MCF 10A (cell line): ENCODE results near the gene RIN3. TPM values are rescaled to one million over a fixed set of nuclear protein-coding genes. Genes with fewer than 3 reads are reported as not detected.

ENCODE experiments used
- BruUV-seq: library from RNA; stranded (reverse); fragments of 400-500 nt; replicated peaks from 2 replicates; lab custom pipeline; 2021; lab: Mats Ljungman, UMichigan
- CTCF ChIA-PET: fragments of 300-600 bp; sonication (Branson Sonifier 250); formaldehyde crosslinking; extraction: SDS; loops from one replicate; lab custom pipeline; 2021; ENCODE audit warnings: antibody characterized with exemption, inconsistent platforms; lab: Yijun Ruan, JAX
- POLR2A ChIA-PET: fragments of 300-600, 350-650 bp; sonication (Branson Sonifier 250); formaldehyde crosslinking; extraction: SDS; loops from one replicate; lab custom pipeline; 2020; ENCODE audit warnings: antibody characterized with exemption, inconsistent platforms; lab: Yijun Ruan, JAX
- DNase-seq: peaks from one replicate; pipeline ENCODE4 v3.0.0-alpha.2; 2018; ENCODE audit not compliant: unreplicated experiment
- H3K27ac Mint-ChIP-seq: one replicate; pipeline ENCODE4 v1.8.0; 2022; ENCODE audit warnings: mild to moderate bottlenecking, low read depth, mixed read lengths; ENCODE audit not compliant: unreplicated experiment
- H3K27me3 Mint-ChIP-seq: one replicate; pipeline ENCODE4 v1.8.0; 2022; ENCODE audit warnings: mixed read lengths; ENCODE audit not compliant: insufficient read depth, unreplicated experiment
- H3K36me3 Mint-ChIP-seq: one replicate; pipeline ENCODE4 v1.8.0; 2022; ENCODE audit warnings: mild to moderate bottlenecking, moderate library complexity, mixed read lengths; ENCODE audit not compliant: insufficient read depth, unreplicated experiment
- H3K4me1 Mint-ChIP-seq: one replicate; pipeline ENCODE4 v1.8.0; 2022; ENCODE audit warnings: mixed read lengths; ENCODE audit not compliant: insufficient read depth, unreplicated experiment
- H3K4me3 Mint-ChIP-seq: one replicate; pipeline ENCODE4 v1.8.0; 2022; ENCODE audit warnings: mild to moderate bottlenecking, moderate library complexity, mixed read lengths; ENCODE audit not compliant: unreplicated experiment
- H3K9me3 Mint-ChIP-seq: one replicate; pipeline ENCODE4 v1.8.0; 2022; ENCODE audit warnings: mixed read lengths; ENCODE audit not compliant: unreplicated experiment
- CTCF ChIP-seq: fragments of 200-600 bp; IDR thresholded peaks from one replicate; pipeline ENCODE4 v1.8.0; 2022; ENCODE audit warnings: antibody characterized with exemption, mild to moderate bottlenecking; ENCODE audit not compliant: unreplicated experiment
- intact Hi-C: fragments of 100-400 bp; cut with micrococcal nuclease; formaldehyde crosslinking; loops from 2 replicates; pipeline ENCODE4 v1.14.1; 2022
- total RNA-seq: library from RNA; stranded (reverse); gene quantifications from 2 replicates; pipeline ENCODE4 v1.2.3, GENCODE V29; 2022

The RIN3 gene
- total RNA-seq, 1 experiment from 2014 or later: 14.2 TPM

GRCh38 chr14:92555465-92556111 lies 42.0 kb downstream of the RIN3 start:
- intact Hi-C loops: no loop called here
- DNase-seq: no peak
- no peak overlapping the region for H3K27ac Mint-ChIP-seq
- no peak for TF ChIP-seq CTCF
- peaks cover 11% of the 10 kb centered on the region for H3K36me3 Mint-ChIP-seq
- CTCF ChIA-PET: no interaction called here
- H3K27me3 Mint-ChIP-seq: no peaks in the 10 kb centered on the region
- no peak overlapping the region for H3K4me3 Mint-ChIP-seq
- no TSS peak for BruUV-seq
- POLR2A ChIA-PET: interaction anchor here (0.7 kb wide), 1 partner anchor 105 kb away, joined by 3 read pairs; no protein-coding TSS in a partner anchor
- H3K4me1 Mint-ChIP-seq: peaks cover 10% of the 10 kb centered on the region
- no peaks in the 10 kb centered on the region for H3K9me3 Mint-ChIP-seq

GRCh38 chr14:92556255-92556741 lies 42.7 kb downstream of the RIN3 start:
- no peak for TF ChIP-seq CTCF
- no TSS peak for BruUV-seq
- intact Hi-C loops: no loop called here
- Mint-ChIP-seq H3K9me3 (no peaks in the 10 kb centered on the region), H3K27ac (no peak overlapping the region), H3K27me3 (no peaks in the 10 kb centered on the region), H3K4me1 (peaks cover 10% of the 10 kb centered on the region), H3K36me3 (peaks cover 11% of the 10 kb centered on the region), H3K4me3 (no peak overlapping the region)
- POLR2A ChIA-PET: interaction anchor here (0.6 to 0.7 kb wide), 2 partner anchors 106 to 263 kb away, joined by 3 read pairs; no protein-coding TSS in a partner anchor
- DNase-seq: no peak
- CTCF ChIA-PET: no interaction called here

- intact Hi-C loops: no loop called here
- H3K9me3 Mint-ChIP-seq: no peaks in the 10 kb centered on the region
- no peak overlapping the region for H3K27ac Mint-ChIP-seq
- no TSS peak for BruUV-seq
- H3K4me3 Mint-ChIP-seq: no peak overlapping the region
- no peaks in the 10 kb centered on the region for H3K27me3 Mint-ChIP-seq
- POLR2A ChIA-PET: interaction anchor here (0.6 kb wide), 1 partner anchor 264 kb away, joined by 3 read pairs; no protein-coding TSS in a partner anchor
- DNase-seq: no peak
- TF ChIP-seq CTCF: no peak
- H3K4me1 Mint-ChIP-seq: peaks cover 10% of the 10 kb centered on the region
- peaks cover 17% of the 10 kb centered on the region for H3K36me3 Mint-ChIP-seq
- CTCF ChIA-PET: no interaction called here
Observed at GRCh38 chr14:92556863-92557543, 43.4 kb downstream of the RIN3 start.

- Mint-ChIP-seq H3K9me3 (no peaks in the 10 kb centered on the region), H3K27me3 (no peaks in the 10 kb centered on the region)
Observed at GRCh38 chr14:92557544-92557912, 43.9 kb downstream of the RIN3 start.

More at GRCh38 chr14:92557544-92557912, 43.9 kb downstream of the RIN3 start:
- H3K4me1 Mint-ChIP-seq: peaks cover 10% of the 10 kb centered on the region
- no peak for TF ChIP-seq CTCF
- H3K4me3 Mint-ChIP-seq: no peak overlapping the region
- no peak for DNase-seq
- CTCF ChIA-PET: no interaction called here
- POLR2A ChIA-PET: no interaction called here
- peaks cover 17% of the 10 kb centered on the region for H3K36me3 Mint-ChIP-seq
- no TSS peak for BruUV-seq
- intact Hi-C loops: no loop called here
- H3K27ac Mint-ChIP-seq: no peak overlapping the region
